HepG2 (cell line): ENCODE measurements around the gene ARID3C. TPM values are rescaled to one million over a fixed set of nuclear protein-coding genes. Genes with fewer than 3 reads are reported as not detected.

Experiments
- BCL6 ChIP-seq: IDR thresholded peaks from 2 replicates; pipeline ENCODE4 v1.6.1; 2016; ENCODE audit warnings: missing genetic modification reagents, missing compliant biosample characterization
- BRD4 ChIP-seq: sonication (generic); formaldehyde crosslinking; IDR thresholded peaks from 2 replicates; pipeline ENCODE4 v1.4.0; 2020; ENCODE audit warnings: missing genetic modification reagents
- CBX5 ChIP-seq: sonication (generic); formaldehyde crosslinking; IDR thresholded peaks from 2 replicates; pipeline ENCODE4 v1.4.0; 2020; ENCODE audit warnings: missing genetic modification reagents, borderline replicate concordance
- FOXA1 ChIP-seq, 2 experiments: fragments of 450-650 bp in 1 of 2; sonication (generic) in 1 of 2; formaldehyde crosslinking in 1 of 2; IDR thresholded peaks; 2 replicates each; pipeline versions ENCODE4 v1.4.0 to v1.6.1; 2016 to 2020; ENCODE audit warnings: missing genetic modification reagents in 1 of 2
- GATA4 ChIP-seq: sonication (generic); IDR thresholded peaks from 2 replicates; pipeline ENCODE4 v1.6.1; 2016; ENCODE audit warnings: antibody characterized with exemption, low read depth, borderline replicate concordance
- HMG20A ChIP-seq: IDR thresholded peaks from 2 replicates; pipeline ENCODE4 v1.6.1; 2016; ENCODE audit warnings: borderline replicate concordance
- HNRNPLL ChIP-seq: fragments of 200-400 bp; formaldehyde crosslinking; IDR thresholded peaks from 2 replicates; pipeline ENCODE4 v1.6.1; 2017; ENCODE audit warnings: mild to moderate bottlenecking, low read depth, low read length; ENCODE audit not compliant: poor library complexity, severe bottlenecking
- JUN ChIP-seq: sonication (generic); formaldehyde crosslinking; IDR thresholded peaks from 2 replicates; pipeline ENCODE4 v1.4.0; 2020; ENCODE audit warnings: mild to moderate bottlenecking, missing genetic modification reagents
- KAT7 ChIP-seq: IDR thresholded peaks from 2 replicates; pipeline ENCODE4 v1.6.1; 2018; ENCODE audit warnings: borderline replicate concordance, missing compliant biosample characterization
- KLF11 ChIP-seq: IDR thresholded peaks from 2 replicates; pipeline ENCODE4 v1.6.1; 2016; ENCODE audit warnings: missing compliant biosample characterization
- KLF15 ChIP-seq: sonication (generic); formaldehyde crosslinking; IDR thresholded peaks from 2 replicates; pipeline ENCODE4 v1.8.1; 2023; ENCODE audit warnings: borderline replicate concordance, mild to moderate bottlenecking, inconsistent platforms, missing genetic modification reagents, mixed read lengths
- KMT2A ChIP-seq: sonication (generic); formaldehyde crosslinking; IDR thresholded peaks from 2 replicates; pipeline ENCODE4 v1.4.0; 2020; ENCODE audit warnings: missing genetic modification reagents
- NCOA1 ChIP-seq: sonication (generic); formaldehyde crosslinking; IDR thresholded peaks from 2 replicates; pipeline ENCODE4 v1.9.0; 2021; ENCODE audit warnings: missing genetic modification reagents
- NFYC ChIP-seq: IDR thresholded peaks from 2 replicates; pipeline ENCODE4 v1.6.1; 2016; ENCODE audit warnings: missing genetic modification reagents, missing compliant biosample characterization
- PHF20 ChIP-seq: sonication (generic); formaldehyde crosslinking; IDR thresholded peaks from 2 replicates; pipeline ENCODE4 v1.5.0; 2020; ENCODE audit warnings: mild to moderate bottlenecking, missing genetic modification reagents
- PITX1 ChIP-seq: sonication (generic); formaldehyde crosslinking; IDR thresholded peaks from 2 replicates; pipeline ENCODE4 v1.5.1; 2020; ENCODE audit warnings: mild to moderate bottlenecking, missing genetic modification reagents
- RELA ChIP-seq: sonication (generic); formaldehyde crosslinking; IDR thresholded peaks from 2 replicates; pipeline ENCODE4 v1.4.0; 2020; ENCODE audit warnings: missing genetic modification reagents
- RFX1 ChIP-seq: fragments of 450-650 bp; IDR thresholded peaks from 2 replicates; pipeline ENCODE4 v1.6.1; 2017
- RXRB ChIP-seq: IDR thresholded peaks from 2 replicates; pipeline ENCODE4 v1.6.1; 2016; ENCODE audit warnings: borderline replicate concordance, missing genetic modification reagents, missing compliant biosample characterization
- SYNCRIP ChIP-seq: fragments of 200-400 bp; formaldehyde crosslinking; IDR thresholded peaks from 2 replicates; pipeline ENCODE4 v1.6.1; 2018; ENCODE audit warnings: mild to moderate bottlenecking, low read depth, low read length; ENCODE audit not compliant: insufficient read depth
- TARDBP ChIP-seq: sonication (generic); formaldehyde crosslinking; IDR thresholded peaks from 2 replicates; pipeline ENCODE4 v1.8.0; 2022; ENCODE audit warnings: mild to moderate bottlenecking, missing genetic modification reagents
- XRCC5 ChIP-seq: fragments of 200-400 bp; formaldehyde crosslinking; optimal IDR thresholded peaks from 2 replicates; pipeline ENCODE3; 2017; ENCODE audit warnings: mild to moderate bottlenecking, low read length
- ZNF225 ChIP-seq: sonication (generic); formaldehyde crosslinking; IDR thresholded peaks from 2 replicates; pipeline ENCODE4 v1.4.0; 2020; ENCODE audit warnings: mild to moderate bottlenecking, missing genetic modification reagents
- ZNF367 ChIP-seq: sonication (generic); formaldehyde crosslinking; IDR thresholded peaks from 2 replicates; pipeline ENCODE4 v1.4.0; 2020; ENCODE audit warnings: missing genetic modification reagents, borderline replicate concordance
- ZNF432 ChIP-seq: sonication (generic); formaldehyde crosslinking; IDR thresholded peaks from 2 replicates; pipeline ENCODE4 v1.5.0; 2020; ENCODE audit warnings: missing genetic modification reagents, mild to moderate bottlenecking, borderline replicate concordance
- ZNF501 ChIP-seq: sonication (generic); formaldehyde crosslinking; IDR thresholded peaks from 2 replicates; pipeline ENCODE4 v1.5.1; 2020; ENCODE audit warnings: mild to moderate bottlenecking, moderate library complexity, missing genetic modification reagents
- ZNF549 ChIP-seq: sonication (generic); formaldehyde crosslinking; IDR thresholded peaks from 2 replicates; pipeline ENCODE4 v1.5.0; 2020; ENCODE audit warnings: missing genetic modification reagents
- ZNF552 ChIP-seq: sonication (generic); formaldehyde crosslinking; IDR thresholded peaks from 2 replicates; pipeline ENCODE4 v1.9.0; 2022; ENCODE audit warnings: missing genetic modification reagents, mild to moderate bottlenecking, borderline replicate concordance
- ZNF572 ChIP-seq: sonication (generic); formaldehyde crosslinking; IDR thresholded peaks from 2 replicates; pipeline ENCODE4 v1.5.1; 2020; ENCODE audit warnings: mild to moderate bottlenecking, missing genetic modification reagents
- polyA plus RNA-seq, 8 experiments: library from polyadenylated mRNA; depleted of rRNA in 3 of 8; stranded (reverse) in 7 of 8; unstranded in 1 of 8; fragments of >200 nt; fragmentation: Illumina TruSeq in 4 of 8; extraction: Trizol in 4 of 8; gene quantifications; 2 replicates each; pipeline versions ENCODE4 v1.2.1 to v1.2.3, GENCODE V29; 2011 to 2016; ENCODE audit warnings: low read depth in 4 of 8, missing spikeins in 1 of 8, mixed read lengths in 1 of 8; ENCODE audit not compliant: insufficient read depth in 1 of 8
- total RNA-seq, 5 experiments: library from RNA; depleted of rRNA; stranded (reverse); fragments of >200 nt; fragmentation: Illumina TruSeq; extraction: Trizol; gene quantifications; 2 replicates each; pipeline ENCODE4 v1.2.3, GENCODE V29; 2016; ENCODE audit warnings: low read depth in 1 of 5
- TF ChIP-seq, protein P1 (sequence below): sonication (generic); formaldehyde crosslinking; IDR thresholded peaks from 2 replicates; pipeline ENCODE4 v1.9.0; 2021; ENCODE audit warnings: missing genetic modification reagents, mild to moderate bottlenecking, borderline replicate concordance
- TF ChIP-seq, protein P2 (sequence below): sonication (generic); formaldehyde crosslinking; IDR thresholded peaks from 2 replicates; pipeline ENCODE4 v1.4.0; 2020; ENCODE audit warnings: mild to moderate bottlenecking, missing genetic modification reagents

ARID3C gene
- total and polyA plus RNA-seq, 2 of the 13 experiments (the other 11 are each of a cell fraction or from before 2014, with no cell fraction given), result not detected

DNA sequence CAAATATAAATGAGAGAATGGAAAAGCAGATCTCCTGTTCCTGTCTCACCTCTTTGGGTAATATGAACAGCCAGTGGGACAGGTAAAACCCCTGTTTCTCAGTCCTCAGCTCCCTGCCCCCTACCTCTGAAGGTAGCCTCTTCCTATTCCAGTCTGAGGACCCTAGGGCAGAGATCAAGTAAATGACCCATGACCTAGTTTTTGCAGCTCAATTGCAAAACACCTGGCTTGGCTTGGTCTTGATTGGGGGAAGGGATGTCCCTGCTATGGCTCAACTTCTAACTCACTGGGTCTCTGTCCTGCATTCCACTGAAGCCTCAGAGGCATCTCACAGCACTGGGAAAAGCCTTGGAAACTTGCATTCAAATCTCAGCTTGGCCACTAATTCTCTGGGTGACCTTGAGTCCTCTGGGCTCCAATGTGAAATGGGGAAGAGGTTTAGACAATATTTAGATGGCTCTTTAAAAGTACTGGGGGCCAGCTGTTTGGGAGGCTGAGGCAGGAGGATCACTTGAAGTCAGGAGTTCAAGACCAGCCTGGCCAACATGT lies 16.0 kb upstream of the ARID3C start (continued):
- no peak for TF ChIP-seq ZNF549 (CRISPR knock-in tag)
- peak; percentile 81; the same call in 1 of the 2 replicates for TF ChIP-seq CBX5 (CRISPR knock-in tag)
- no peak for TF ChIP-seq ZNF367 (CRISPR knock-in tag)
- TF ChIP-seq PHF20, result no peak
- no peak for TF ChIP-seq RFX1
- TF ChIP-seq TARDBP (CRISPR knock-in tag), result no peak
- no peak for TF ChIP-seq KAT7
- no peak for TF ChIP-seq KMT2A (CRISPR knock-in tag)
- TF ChIP-seq BRD4, result no peak
- peak; percentile 85 for TF ChIP-seq BCL6 (CRISPR knock-in tag)
- TF ChIP-seq NFYC (CRISPR knock-in tag), result no peak
- peak; percentile 54; the same call in 1 of the 2 replicates for TF ChIP-seq PITX1 (CRISPR knock-in tag)
- TF ChIP-seq FOXA1 (IDR thresholded peaks at IDR 0.05), result no peak
- TF ChIP-seq FOXA1 (CRISPR knock-in tag; IDR thresholded peaks at IDR 0.05), result no peak
- TF ChIP-seq RXRB (CRISPR knock-in tag), result peak; percentile 100
- TF ChIP-seq KLF15 (CRISPR knock-in tag), result no peak
- 0 out of 2 replicates have a peak, but pooled peaks have one; percentile 54 for TF ChIP-seq ZNF572
- 0 out of 2 replicates have a peak, but pooled peaks have one; percentile 30 for TF ChIP-seq ZNF501 (CRISPR knock-in tag)
- no peak for TF ChIP-seq HNRNPLL
- TF ChIP-seq ZNF552 (CRISPR knock-in tag), result no peak
- TF ChIP-seq, protein P1, sequence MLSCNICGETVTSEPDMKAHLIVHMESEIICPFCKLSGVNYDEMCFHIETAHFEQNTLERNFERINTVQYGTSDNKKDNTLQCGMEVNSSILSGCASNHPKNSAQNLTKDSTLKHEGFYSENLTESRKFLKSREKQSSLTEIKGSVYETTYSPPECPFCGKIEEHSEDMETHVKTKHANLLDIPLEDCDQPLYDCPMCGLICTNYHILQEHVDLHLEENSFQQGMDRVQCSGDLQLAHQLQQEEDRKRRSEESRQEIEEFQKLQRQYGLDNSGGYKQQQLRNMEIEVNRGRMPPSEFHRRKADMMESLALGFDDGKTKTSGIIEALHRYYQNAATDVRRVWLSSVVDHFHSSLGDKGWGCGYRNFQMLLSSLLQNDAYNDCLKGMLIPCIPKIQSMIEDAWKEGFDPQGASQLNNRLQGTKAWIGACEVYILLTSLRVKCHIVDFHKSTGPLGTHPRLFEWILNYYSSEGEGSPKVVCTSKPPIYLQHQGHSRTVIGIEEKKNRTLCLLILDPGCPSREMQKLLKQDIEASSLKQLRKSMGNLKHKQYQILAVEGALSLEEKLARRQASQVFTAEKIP (CRISPR knock-in tag), result no peak
- TF ChIP-seq, protein P2, sequence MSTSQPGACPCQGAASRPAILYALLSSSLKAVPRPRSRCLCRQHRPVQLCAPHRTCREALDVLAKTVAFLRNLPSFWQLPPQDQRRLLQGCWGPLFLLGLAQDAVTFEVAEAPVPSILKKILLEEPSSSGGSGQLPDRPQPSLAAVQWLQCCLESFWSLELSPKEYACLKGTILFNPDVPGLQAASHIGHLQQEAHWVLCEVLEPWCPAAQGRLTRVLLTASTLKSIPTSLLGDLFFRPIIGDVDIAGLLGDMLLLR, result no peak
- no peak for TF ChIP-seq XRCC5
- TF ChIP-seq NCOA1 (CRISPR knock-in tag), result no peak
- no peak for TF ChIP-seq SYNCRIP
- TF ChIP-seq HMG20A, result peak; percentile 69; the same call in 1 of the 2 replicates
- no peak for TF ChIP-seq ZNF432 (CRISPR knock-in tag)
- TF ChIP-seq KLF11 (CRISPR knock-in tag), result no peak
- TF ChIP-seq ZNF225 (CRISPR knock-in tag), result no peak
- TF ChIP-seq JUN (CRISPR knock-in tag), result 0 out of 2 replicates have a peak, but pooled peaks have one; percentile 35
- TF ChIP-seq GATA4, result no peak
- TF ChIP-seq RELA (CRISPR knock-in tag), result no peak
